ENCODE data around the gene C3orf52.
"Not testable (repeated sequence)": the region's sequence is repeated elsewhere in the genome, so short reads cannot be mapped to it uniquely, and the experiment has no call there.

Gene C3orf52, protein sequence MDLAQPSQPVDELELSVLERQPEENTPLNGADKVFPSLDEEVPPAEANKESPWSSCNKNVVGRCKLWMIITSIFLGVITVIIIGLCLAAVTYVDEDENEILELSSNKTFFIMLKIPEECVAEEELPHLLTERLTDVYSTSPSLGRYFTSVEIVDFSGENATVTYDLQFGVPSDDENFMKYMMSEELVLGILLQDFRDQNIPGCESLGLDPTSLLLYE

GRCh38 chr3:112086076-112086854, at the start of gene C3orf52:
Gene C3orf52 (plus strand): TSS chr3:112086389. CDS start chr3:112086408, 19 bp downstream.
- peak; percentile 69 for DNase-seq

- not testable (repeated sequence) for DNase-seq
These were observed 49.0 kb upstream of the C3orf52 start for GRCh38 chr3:112037194-112037593.

- DNase-seq = peak; percentile 13
These were observed 47.3 kb upstream of the C3orf52 start for GRCh38 chr3:112038863-112039262.

- DNase-seq = peak; percentile 34
These were observed 44.9 kb upstream of the C3orf52 start for GRCh38 chr3:112041321-112041720.

- DNase-seq = peak; percentile 100
These were observed 43.3 kb upstream of the C3orf52 start for GRCh38 chr3:112042842-112043280.

GRCh38 chr3:112043621-112044201, 42.5 kb upstream of the C3orf52 start:
- peak; percentile 95 for DNase-seq

DNA sequence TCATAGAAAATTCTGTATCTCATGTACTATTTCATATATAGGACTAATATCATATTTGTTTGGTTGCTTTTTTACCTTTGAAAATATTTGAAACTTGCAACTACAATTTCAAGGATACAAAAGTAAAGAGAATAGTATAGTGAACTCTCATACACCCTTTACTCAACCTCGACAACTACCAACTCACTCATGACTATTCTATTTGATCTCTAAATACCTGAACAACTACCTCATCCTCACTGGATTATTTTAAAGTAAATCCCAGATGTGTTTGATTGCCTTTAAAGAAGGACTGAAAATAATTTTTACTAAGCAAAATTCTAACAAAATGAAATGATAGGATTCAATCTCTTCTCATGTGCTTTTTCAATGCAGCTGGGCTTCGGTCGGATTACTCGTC, 39.6 kb upstream of the C3orf52 start:
- no peak for DNase-seq

DNA sequence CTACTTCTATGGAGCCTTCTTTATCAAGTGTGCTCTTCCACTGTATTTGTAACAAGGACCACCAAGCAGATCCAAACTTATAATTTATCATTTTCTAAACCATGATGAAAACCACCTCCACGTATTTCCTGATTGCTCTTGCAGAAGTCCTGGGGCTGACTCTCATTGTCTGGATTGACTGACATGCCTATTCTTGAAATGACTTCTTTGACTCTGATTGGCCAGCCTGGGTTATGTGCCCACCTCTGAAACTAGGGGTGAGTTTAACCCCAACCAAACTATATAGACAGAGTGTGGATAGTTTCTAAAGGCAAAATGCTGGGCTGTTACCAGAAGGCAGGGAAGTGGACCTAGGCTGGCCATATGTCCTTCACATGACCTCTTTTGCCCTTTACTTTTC, 38.9 kb upstream of the C3orf52 start:
- DNase-seq = no peak

DNA sequence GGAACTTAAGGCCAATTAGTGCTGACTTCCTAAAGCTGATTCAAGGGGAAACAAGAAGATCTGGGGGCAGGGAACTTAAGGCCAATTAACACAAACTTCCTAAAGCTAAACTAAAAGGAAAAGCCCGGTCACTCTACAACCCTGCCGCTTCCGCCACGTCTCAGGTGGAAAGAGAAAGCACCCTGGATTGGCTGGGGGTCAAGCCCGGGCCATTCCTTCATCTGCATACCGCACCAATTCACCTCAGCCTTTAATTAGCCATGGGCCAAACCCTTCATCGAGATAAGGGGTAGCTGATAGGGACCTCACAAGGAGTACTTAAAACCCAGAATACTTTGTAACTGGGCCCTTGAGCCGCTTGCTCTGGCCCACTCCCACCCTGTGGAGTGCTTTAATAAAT, 37.3 kb upstream of the C3orf52 start:
- no peak for DNase-seq

- no peak for DNase-seq
These were observed 33.0 kb upstream of the C3orf52 start for GRCh38 chr3:112053229-112053628.

DNA sequence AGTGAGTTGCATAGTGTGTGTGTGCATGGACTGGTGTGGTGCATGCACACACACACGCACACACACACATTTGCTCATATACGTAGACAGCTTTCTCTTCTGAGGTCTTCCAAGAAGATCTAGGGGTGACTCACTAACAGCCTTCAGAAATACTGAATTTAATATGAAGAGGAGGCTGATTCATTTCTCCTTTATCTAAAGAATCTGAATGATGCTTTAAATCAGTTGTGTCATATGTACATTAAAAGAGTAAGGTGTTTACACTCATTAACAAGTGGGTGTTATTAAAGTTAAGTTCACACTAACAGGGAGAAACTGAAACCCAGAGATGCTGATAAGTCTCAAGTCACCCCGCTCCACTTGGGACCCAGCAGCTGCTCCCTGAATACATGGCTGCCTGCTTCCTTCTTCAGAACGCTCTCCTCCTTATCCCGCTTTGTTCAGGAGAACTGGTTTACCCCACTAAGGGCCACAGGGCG, 29.7 kb upstream of the C3orf52 start:
- DNase-seq = no peak

- DNase-seq = no peak
These were observed 26.7 kb upstream of the C3orf52 start for GRCh38 chr3:112059497-112059896.

GRCh38 chr3:112061152-112061551, 25.0 kb upstream of the C3orf52 start:
- no peak for DNase-seq

GRCh38 chr3:112072387-112073060, 13.7 kb upstream of the C3orf52 start:
- not testable (repeated sequence) for DNase-seq

GRCh38 chr3:112074006-112074405, 12.2 kb upstream of the C3orf52 start:
- no peak for DNase-seq

- no peak for DNase-seq
These were observed 11.3 kb upstream of the C3orf52 start for GRCh38 chr3:112074616-112075497.

GRCh38 chr3:112078125-112079083, 7.8 kb upstream of the C3orf52 start:
- no peak for DNase-seq

- DNase-seq = no peak
These were observed 3.0 kb upstream of the C3orf52 start for GRCh38 chr3:112083239-112083638.

DNA sequence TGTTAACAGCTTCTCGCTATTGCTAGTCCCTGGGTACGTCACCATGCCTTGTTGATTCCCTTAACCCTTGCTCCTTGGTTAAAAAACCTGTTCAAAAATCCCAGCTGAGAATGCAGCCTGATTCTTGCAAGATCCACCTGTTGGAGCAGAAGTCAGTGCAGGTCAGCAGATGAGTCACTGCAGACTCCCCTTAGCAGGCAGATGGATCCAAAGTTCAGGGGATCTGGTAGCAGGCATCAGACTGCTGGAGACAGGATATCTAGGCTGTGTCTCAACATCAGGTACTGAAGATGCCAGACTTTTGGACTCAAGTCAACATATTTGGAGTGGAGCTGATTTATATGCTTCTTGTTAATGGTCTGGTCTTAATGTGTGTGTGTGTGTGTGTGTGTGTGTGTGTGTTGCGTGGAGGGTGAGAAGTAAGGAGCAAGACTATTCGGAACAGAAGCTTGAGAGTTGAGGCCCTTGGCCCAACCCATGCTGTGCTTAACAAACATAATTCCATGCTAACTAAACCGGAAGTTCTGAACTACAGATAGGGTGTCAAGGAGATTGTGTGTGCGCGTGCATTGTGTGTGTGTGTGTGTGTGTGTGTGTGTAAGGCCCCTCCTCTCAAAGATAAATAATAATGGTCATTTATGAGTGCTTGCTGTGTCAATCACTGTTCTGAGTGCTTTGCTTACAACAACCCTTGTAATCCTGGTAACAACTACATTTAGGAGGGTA, 1.0 kb upstream of the C3orf52 start:
- DNase-seq = no peak

DNA sequence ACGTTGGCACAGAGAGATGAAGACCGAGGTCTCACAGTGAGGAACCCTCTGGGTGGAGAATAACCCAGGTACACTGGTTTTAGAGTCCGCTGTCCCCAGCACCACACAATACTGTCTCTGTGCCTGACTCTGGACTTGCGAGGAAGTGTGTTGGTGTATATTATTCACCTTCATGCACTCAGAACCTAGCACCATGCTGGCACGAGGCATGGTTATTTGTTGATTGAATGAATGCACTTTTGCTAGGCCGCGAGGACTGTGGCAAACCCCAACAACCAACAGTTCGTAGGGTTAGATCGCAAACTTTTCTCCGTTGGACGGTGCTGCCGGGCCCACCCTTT, 484 bp upstream of the C3orf52 start:
- no peak for DNase-seq
